ENCODE data around the gene KLRF2. TPM values are rescaled to one million over a fixed set of nuclear protein-coding genes. Genes with fewer than 3 reads are reported as not detected.

KLRF2 gene
- total RNA-seq, 1 experiment from 2014 or later = not detected

DNA sequence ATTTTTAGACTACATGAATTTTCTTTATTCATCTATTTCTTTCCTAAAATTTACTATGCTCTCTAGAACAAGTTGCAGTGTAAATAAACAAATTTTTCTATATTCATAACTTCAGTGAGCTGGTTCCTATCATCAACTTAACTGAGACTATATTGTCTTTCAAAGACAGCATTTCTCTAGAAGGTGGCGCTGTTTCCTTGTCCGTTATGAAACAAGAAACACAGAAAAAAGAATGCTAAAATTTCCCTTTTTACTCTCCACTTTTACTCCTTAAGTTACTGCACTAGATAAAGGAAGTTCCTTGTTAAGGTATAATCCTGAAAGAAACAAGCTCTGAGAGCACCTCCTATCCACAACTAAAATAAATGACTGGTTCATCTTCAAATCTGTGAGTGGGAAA, 59.1 kb downstream of the KLRF2 start:
- no peak for TF ChIP-seq EZH2 (IDR thresholded peaks at IDR 0.05; ENCODE audit: low read depth)
- TF ChIP-seq CTCF (conservative IDR thresholded peaks at IDR 0.05) = peak; percentile 30; the same call in 1 of the 2 replicates
- DNase-seq = no peak
- no peaks in the 10 kb centered on the region for H3K4me1 ChIP-seq (replicated peaks; ENCODE audit: insufficient read depth)
- H2AFZ ChIP-seq = no peak overlapping the region
- no peaks in the 10 kb centered on the region for H4K20me1 ChIP-seq (ENCODE audit: insufficient read depth)
- no peaks in the 10 kb centered on the region for H3K36me3 ChIP-seq (ENCODE audit: low read depth)
- no peaks in the 10 kb centered on the region for H3K27me3 ChIP-seq (ENCODE audit: insufficient read depth, low read depth)
- H3K9me2 ChIP-seq (ENCODE audit: insufficient read depth) = no peaks in the 10 kb centered on the region
- H3F3A ChIP-seq (ENCODE audit: insufficient read depth, low read depth) = no peaks in the 10 kb centered on the region
- no peaks in the 10 kb centered on the region for H3K79me2 ChIP-seq (ENCODE audit: low read depth)
- CTCF ChIA-PET = no interaction called here
- POLR2A ChIA-PET (ENCODE audit: unreplicated experiment) = interaction anchor here (0.6 kb wide), 1 partner anchor 61 kb away, joined by 4 read pairs; no protein-coding TSS in a partner anchor
- H3K4me2 ChIP-seq = no peak overlapping the region
- intact Hi-C loops (cut with micrococcal nuclease; ENCODE audit: unreplicated experiment) = loop anchor here (5.0 kb wide), 1 partner anchor 202 kb away; no protein-coding TSS in a partner anchor
- BruUV-seq (replicated peaks) = no TSS peak
- H3K27ac ChIP-seq = no peak overlapping the region
- H3K9me3 ChIP-seq (ENCODE audit: insufficient read depth, low read depth) = no peaks in the 10 kb centered on the region
- H3K4me3 ChIP-seq = no peak overlapping the region

GRCh38 chr12:9941838-9942237, 60.5 kb downstream of the KLRF2 start:
- CTCF ChIA-PET = interaction anchor here (0.6 kb wide), 3 partner anchors 149 to 308 kb away, joined by 3 to 5 read pairs (median 3); no protein-coding TSS in a partner anchor
- BruUV-seq (replicated peaks) = no TSS peak
- H4K20me1 ChIP-seq (ENCODE audit: insufficient read depth) = no peaks in the 10 kb centered on the region

DNA sequence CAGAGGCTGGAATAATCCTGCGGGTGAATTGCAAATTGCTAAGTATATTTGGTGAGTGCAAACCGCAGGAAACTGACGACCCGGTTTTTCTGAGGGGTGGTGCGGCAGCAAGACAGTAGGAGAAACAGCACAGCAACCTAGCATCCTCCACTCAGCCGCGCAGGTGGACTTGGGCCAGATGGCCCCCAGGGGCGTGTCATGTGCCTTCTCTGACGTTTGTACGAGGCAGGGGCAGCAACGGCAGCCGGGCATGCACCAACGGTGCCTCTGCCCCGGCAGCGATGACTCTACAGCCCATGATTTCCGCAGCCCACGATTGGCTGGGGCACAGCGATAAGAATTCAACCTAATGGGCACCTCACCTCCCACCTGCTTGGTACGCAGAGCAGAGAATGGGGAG, 62.0 kb downstream of the KLRF2 start:
- no peaks in the 10 kb centered on the region for H3K36me3 ChIP-seq (ENCODE audit: low read depth)
- H3F3A ChIP-seq (ENCODE audit: insufficient read depth, low read depth) = no peaks in the 10 kb centered on the region

More at GRCh38 chr12:9941838-9942237, 60.5 kb downstream of the KLRF2 start:
- no peaks in the 10 kb centered on the region for H3K9me3 ChIP-seq (ENCODE audit: insufficient read depth, low read depth)
- DNase-seq = no peak
- no peaks in the 10 kb centered on the region for H3K79me2 ChIP-seq (ENCODE audit: low read depth)
- no peaks in the 10 kb centered on the region for H3K27me3 ChIP-seq (ENCODE audit: insufficient read depth, low read depth)
- no peak overlapping the region for H3K27ac ChIP-seq
- POLR2A ChIA-PET (ENCODE audit: unreplicated experiment) = no interaction called here
- intact Hi-C loops (cut with micrococcal nuclease; ENCODE audit: unreplicated experiment) = loop anchor here (5.0 kb wide), 1 partner anchor 200 kb away; no protein-coding TSS in a partner anchor
- H3K9me2 ChIP-seq (ENCODE audit: insufficient read depth) = no peaks in the 10 kb centered on the region
- H3K4me3 ChIP-seq = no peak overlapping the region
- H3F3A ChIP-seq (ENCODE audit: insufficient read depth, low read depth) = no peaks in the 10 kb centered on the region
- H3K36me3 ChIP-seq (ENCODE audit: low read depth) = no peaks in the 10 kb centered on the region
- no peaks in the 10 kb centered on the region for H3K4me1 ChIP-seq (replicated peaks; ENCODE audit: insufficient read depth)
- TF ChIP-seq EZH2 (IDR thresholded peaks at IDR 0.05; ENCODE audit: low read depth) (no peak), CTCF (conservative IDR thresholded peaks at IDR 0.05) (no peak)
- H2AFZ ChIP-seq = no peak overlapping the region
- H3K4me2 ChIP-seq = no peak overlapping the region

More for the DNA sequence above, 62.0 kb downstream of the KLRF2 start:
- Histone ChIP-seq H3K79me2 (ENCODE audit: low read depth) (no peaks in the 10 kb centered on the region), H3K9me3 (ENCODE audit: insufficient read depth, low read depth) (no peaks in the 10 kb centered on the region), H3K9me2 (ENCODE audit: insufficient read depth) (no peaks in the 10 kb centered on the region), H2AFZ (no peak overlapping the region), H3K27me3 (ENCODE audit: insufficient read depth, low read depth) (no peaks in the 10 kb centered on the region), H3K4me2 (no peak overlapping the region), H4K20me1 (ENCODE audit: insufficient read depth) (no peaks in the 10 kb centered on the region), H3K4me1 (replicated peaks; ENCODE audit: insufficient read depth) (no peaks in the 10 kb centered on the region), H3K4me3 (no peak overlapping the region), H3K27ac (no peak overlapping the region)
- BruUV-seq (replicated peaks) = no TSS peak
- TF ChIP-seq EZH2 (IDR thresholded peaks at IDR 0.05; ENCODE audit: low read depth) (no peak), CTCF (conservative IDR thresholded peaks at IDR 0.05) (no peak)
- CTCF ChIA-PET = no interaction called here
- POLR2A ChIA-PET (ENCODE audit: unreplicated experiment) = no interaction called here
- DNase-seq = no peak
- intact Hi-C loops (cut with micrococcal nuclease; ENCODE audit: unreplicated experiment) = loop anchor here (5.0 kb wide), 1 partner anchor 199 kb away; no protein-coding TSS in a partner anchor
